Measurements from ENCODE around the gene METTL2A. TPM values are rescaled to one million over a fixed set of nuclear protein-coding genes. Genes with fewer than 3 reads are reported as not detected.
"Not testable (repeated sequence)": the region's sequence is repeated elsewhere in the genome, so short reads cannot be mapped to it uniquely, and the experiment has no call there.

The METTL2A gene
- total and polyA plus RNA-seq, 2 experiments from 2014 or later: 17.4 to 24.2 TPM

- TF ChIP-seq CTCF (IDR thresholded peaks at IDR 0.05; ENCODE audit: low read depth, low read length): no peak
- Histone ChIP-seq H3K9me3 (ENCODE audit: low read depth) (no peaks in the 10 kb centered on the region), H3K27ac (no peak overlapping the region), H3K27me3 (no peaks in the 10 kb centered on the region), H3K4me3 (no peak overlapping the region), H3K36me3 (no peaks in the 10 kb centered on the region), H3K4me1 (ENCODE audit: low read depth) (no peaks in the 10 kb centered on the region)
- DNase-seq (ENCODE audit: low read depth in 1 of 2, low spot score in 1 of 2): no peak
Measured at GRCh38 chr17:62398891-62399290, 24.8 kb upstream of the METTL2A start.

- TF ChIP-seq CTCF (IDR thresholded peaks at IDR 0.05; ENCODE audit: low read depth, low read length): no peak
- no peak overlapping the region for H3K4me3 ChIP-seq
- no peak for DNase-seq (ENCODE audit: low read depth in 1 of 2, low spot score in 1 of 2)
- no peak overlapping the region for H3K27ac ChIP-seq
- no peaks in the 10 kb centered on the region for H3K36me3 ChIP-seq
- no peaks in the 10 kb centered on the region for H3K27me3 ChIP-seq
- no peaks in the 10 kb centered on the region for H3K4me1 ChIP-seq (ENCODE audit: low read depth)
- no peaks in the 10 kb centered on the region for H3K9me3 ChIP-seq (ENCODE audit: low read depth)
Measured at GRCh38 chr17:62405451-62405850, 18.2 kb upstream of the METTL2A start.

GRCh38 chr17:62413090-62413489 lies 10.6 kb upstream of the METTL2A start:
- H3K36me3 ChIP-seq; H3K27me3 ChIP-seq; DNase-seq (ENCODE audit: low read depth in 1 of 2, low spot score in 1 of 2); H3K27ac ChIP-seq; H3K9me3 ChIP-seq (ENCODE audit: low read depth); H3K4me3 ChIP-seq; H3K4me1 ChIP-seq (ENCODE audit: low read depth): not testable (repeated sequence)

- H3K4me1 ChIP-seq (ENCODE audit: low read depth); H3K27ac ChIP-seq: not testable (repeated sequence)
Measured at GRCh38 chr17:62426214-62426613, 2.5 kb downstream of the METTL2A start.

GRCh38 chr17:62435251-62435650 lies 11.6 kb downstream of the METTL2A start:
- not testable (repeated sequence) for H3K4me1 ChIP-seq (ENCODE audit: low read depth); H3K9me3 ChIP-seq (ENCODE audit: low read depth); DNase-seq (ENCODE audit: low read depth in 1 of 2, low spot score in 1 of 2); H3K36me3 ChIP-seq; H3K27ac ChIP-seq; H3K4me3 ChIP-seq; H3K27me3 ChIP-seq

More at GRCh38 chr17:62426214-62426613, 2.5 kb downstream of the METTL2A start:
- not testable (repeated sequence) for DNase-seq (ENCODE audit: low read depth in 1 of 2, low spot score in 1 of 2); H3K4me3 ChIP-seq; H3K9me3 ChIP-seq (ENCODE audit: low read depth); H3K27me3 ChIP-seq; H3K36me3 ChIP-seq

- peaks cover 36% of the 10 kb centered on the region for H3K36me3 ChIP-seq
- H3K27ac ChIP-seq; H3K9me3 ChIP-seq (ENCODE audit: low read depth); DNase-seq (ENCODE audit: low read depth in 1 of 2, low spot score in 1 of 2); H3K27me3 ChIP-seq; H3K4me3 ChIP-seq; H3K4me1 ChIP-seq (ENCODE audit: low read depth): not testable (repeated sequence)
Measured at GRCh38 chr17:62441181-62441580, 17.5 kb downstream of the METTL2A start.

GRCh38 chr17:62444063-62444462 lies 20.4 kb downstream of the METTL2A start:
- no peaks in the 10 kb centered on the region for H3K27me3 ChIP-seq
- DNase-seq (ENCODE audit: low read depth in 1 of 2, low spot score in 1 of 2): no peak
- TF ChIP-seq CTCF (IDR thresholded peaks at IDR 0.05; ENCODE audit: low read depth, low read length): no peak
- H3K9me3 ChIP-seq (ENCODE audit: low read depth): no peaks in the 10 kb centered on the region
- no peak overlapping the region for H3K27ac ChIP-seq
- H3K36me3 ChIP-seq: peaks cover 56% of the 10 kb centered on the region
- H3K4me1 ChIP-seq (ENCODE audit: low read depth): no peaks in the 10 kb centered on the region
- no peak overlapping the region for H3K4me3 ChIP-seq

GRCh38 chr17:62445791-62446190 lies 22.1 kb downstream of the METTL2A start:
- H3K36me3 ChIP-seq: peaks cover 58% of the 10 kb centered on the region
- not testable (repeated sequence) for DNase-seq (ENCODE audit: low read depth in 1 of 2, low spot score in 1 of 2)

GRCh38 chr17:62452195-62452594 lies 28.5 kb downstream of the METTL2A start:
- not testable (repeated sequence) for H3K4me1 ChIP-seq (ENCODE audit: low read depth); H3K9me3 ChIP-seq (ENCODE audit: low read depth); H3K27ac ChIP-seq; H3K4me3 ChIP-seq; H3K27me3 ChIP-seq; DNase-seq (ENCODE audit: low read depth in 1 of 2, low spot score in 1 of 2)
- H3K36me3 ChIP-seq: peaks cover 18% of the 10 kb centered on the region

More at GRCh38 chr17:62445791-62446190, 22.1 kb downstream of the METTL2A start:
- not testable (repeated sequence) for H3K27me3 ChIP-seq; H3K4me3 ChIP-seq; H3K4me1 ChIP-seq (ENCODE audit: low read depth); H3K9me3 ChIP-seq (ENCODE audit: low read depth); H3K27ac ChIP-seq

GRCh38 chr17:62453041-62453440 lies 29.3 kb downstream of the METTL2A start:
- H3K36me3 ChIP-seq: peaks cover 13% of the 10 kb centered on the region
- H3K4me1 ChIP-seq (ENCODE audit: low read depth); DNase-seq (ENCODE audit: low read depth in 1 of 2, low spot score in 1 of 2); H3K27me3 ChIP-seq; H3K4me3 ChIP-seq; H3K27ac ChIP-seq; H3K9me3 ChIP-seq (ENCODE audit: low read depth): not testable (repeated sequence)

GRCh38 chr17:62453656-62454055 lies 30.0 kb downstream of the METTL2A start:
- H3K4me1 ChIP-seq (ENCODE audit: low read depth); H3K4me3 ChIP-seq; H3K9me3 ChIP-seq (ENCODE audit: low read depth); DNase-seq (ENCODE audit: low read depth in 1 of 2, low spot score in 1 of 2); H3K27me3 ChIP-seq; H3K27ac ChIP-seq: not testable (repeated sequence)
- peaks cover 10% of the 10 kb centered on the region for H3K36me3 ChIP-seq

GRCh38 chr17:62454111-62454510 lies 30.4 kb downstream of the METTL2A start:
- not testable (repeated sequence) for H3K27ac ChIP-seq; DNase-seq (ENCODE audit: low read depth in 1 of 2, low spot score in 1 of 2); H3K9me3 ChIP-seq (ENCODE audit: low read depth)

More at GRCh38 chr17:62454111-62454510, 30.4 kb downstream of the METTL2A start:
- H3K4me1 ChIP-seq (ENCODE audit: low read depth); H3K27me3 ChIP-seq; H3K36me3 ChIP-seq; H3K4me3 ChIP-seq: not testable (repeated sequence)

Data from cardiac muscle cell (in vitro differentiated cells and primary cell).